Measurements from ENCODE around the gene PABPN1L. TPM values are rescaled to one million over a fixed set of nuclear protein-coding genes. Genes with fewer than 3 reads are reported as not detected.

The PABPN1L gene
- total and polyA plus RNA-seq, 2 experiments from 2014 or later, result not detected

GRCh38 chr16:88895335-88895734 is 28.9 kb upstream of the PABPN1L start:
- Mint-ChIP-seq H3K36me3 (ENCODE audit: low read depth) (no peaks in the 10 kb centered on the region), H3K27ac (no peak overlapping the region), H3K27me3 (ENCODE audit: insufficient read depth, low read depth, poor library complexity) (peaks cover 11% of the 10 kb centered on the region), H3K4me3 (no peak overlapping the region), H3K4me1 (no peaks in the 10 kb centered on the region), H3K9me3 (0 out of 3 replicates have a peak, but pooled peaks cover 3% of the 10 kb centered on the region)
- Histone ChIP-seq H4K20me1 (replicated peaks; ENCODE audit: insufficient read depth) (no peaks in the 10 kb centered on the region), H2AFZ (no peak overlapping the region), H3K27me3 (ENCODE audit: insufficient read depth) (no peaks in the 10 kb centered on the region), H3K27ac (ENCODE audit: low read depth) (no peak overlapping the region), H3K4me2 (no peak overlapping the region), H3F3A (replicated peaks; ENCODE audit: low read depth) (no peaks in the 10 kb centered on the region), H3K9me2 (ENCODE audit: insufficient read depth) (no peaks in the 10 kb centered on the region), H3K36me3 (ENCODE audit: insufficient read depth) (no peaks in the 10 kb centered on the region), H3K79me2 (replicated peaks; ENCODE audit: insufficient read depth) (no peaks in the 10 kb centered on the region), H3K4me1 (ENCODE audit: insufficient read depth) (no peaks in the 10 kb centered on the region), H3K4me3 (no peak overlapping the region)
- no peak for ATAC-seq
- DNase-seq (ENCODE audit: low spot score), result no peak
- TF ChIP-seq REST (IDR thresholded peaks at IDR 0.05; ENCODE audit: unreplicated experiment), result no peak
- TF ChIP-seq CREB1 (CRISPR knock-in tag; IDR thresholded peaks at IDR 0.05; ENCODE audit: low read depth), result no peak
- no peak for TF ChIP-seq ZNF114 (CRISPR knock-in tag; IDR thresholded peaks at IDR 0.05)
- TF ChIP-seq ZNF462 (CRISPR knock-in tag; IDR thresholded peaks at IDR 0.05), result no peak
- TF ChIP-seq NANOG (IDR thresholded peaks at IDR 0.05; ENCODE audit: borderline replicate concordance), result no peak

Measured in GM23338 (cell line).